Choroid plexus epithelial cell (primary cell): ENCODE results near the gene LDB3.

ENCODE experiments used
- DNase-seq: peaks from one replicate; pipeline ENCODE4 v3.0.0-alpha.2; 2010; ENCODE audit warnings: low read depth
- H3K4me3 ChIP-seq: 2 replicates; pipeline ENCODE4 v1.5.1; 2011; ENCODE audit warnings: low read depth, mild to moderate bottlenecking, control low read depth, low read length, moderate library complexity
- CTCF ChIP-seq: conservative IDR thresholded peaks from 2 replicates; pipeline ENCODE4 v1.5.1; 2011; ENCODE audit warnings: low read depth, mild to moderate bottlenecking, control low read depth, inconsistent platforms, low read length, moderate library complexity

The LDB3 gene

GRCh38 chr10:86681047-86681446, 12.7 kb downstream of the LDB3 start:
- H3K4me3 ChIP-seq: no peak overlapping the region
- no peak for DNase-seq
- TF ChIP-seq CTCF: no peak

GRCh38 chr10:86681722-86682386, 13.5 kb downstream of the LDB3 start:
- TF ChIP-seq CTCF: no peak
- DNase-seq: no peak
- H3K4me3 ChIP-seq: no peak overlapping the region

- no peak for DNase-seq
- no peak overlapping the region for H3K4me3 ChIP-seq
- TF ChIP-seq CTCF: no peak
These were observed 14.4 kb downstream of the LDB3 start for GRCh38 chr10:86682675-86683074.

GRCh38 chr10:86684331-86685097, 16.2 kb downstream of the LDB3 start:
- TF ChIP-seq CTCF: peak; percentile 50
- H3K4me3 ChIP-seq: no peak overlapping the region
- peak; percentile 25 for DNase-seq

- no peak for DNase-seq
- no peak for TF ChIP-seq CTCF
These were observed 17.1 kb downstream of the LDB3 start for GRCh38 chr10:86685416-86685815.

GRCh38 chr10:86685893-86686632, 17.8 kb downstream of the LDB3 start:
- no peak for DNase-seq
- no peak for TF ChIP-seq CTCF
- H3K4me3 ChIP-seq: no peak overlapping the region

More at GRCh38 chr10:86685416-86685815, 17.1 kb downstream of the LDB3 start:
- no peak overlapping the region for H3K4me3 ChIP-seq
